ENCODE results near the gene CCDC144A.
"Not testable (repeated sequence)": the region's sequence is repeated elsewhere in the genome, so short reads cannot be mapped to it uniquely, and the experiment has no call there.

GRCh38 chr17:16804851-16805250 lies 114.8 kb downstream of the CCDC144A start:
- not testable (repeated sequence) for TF ChIP-seq POLR2A (IDR thresholded peaks at IDR 0.05)
- TF ChIP-seq, protein P1, sequence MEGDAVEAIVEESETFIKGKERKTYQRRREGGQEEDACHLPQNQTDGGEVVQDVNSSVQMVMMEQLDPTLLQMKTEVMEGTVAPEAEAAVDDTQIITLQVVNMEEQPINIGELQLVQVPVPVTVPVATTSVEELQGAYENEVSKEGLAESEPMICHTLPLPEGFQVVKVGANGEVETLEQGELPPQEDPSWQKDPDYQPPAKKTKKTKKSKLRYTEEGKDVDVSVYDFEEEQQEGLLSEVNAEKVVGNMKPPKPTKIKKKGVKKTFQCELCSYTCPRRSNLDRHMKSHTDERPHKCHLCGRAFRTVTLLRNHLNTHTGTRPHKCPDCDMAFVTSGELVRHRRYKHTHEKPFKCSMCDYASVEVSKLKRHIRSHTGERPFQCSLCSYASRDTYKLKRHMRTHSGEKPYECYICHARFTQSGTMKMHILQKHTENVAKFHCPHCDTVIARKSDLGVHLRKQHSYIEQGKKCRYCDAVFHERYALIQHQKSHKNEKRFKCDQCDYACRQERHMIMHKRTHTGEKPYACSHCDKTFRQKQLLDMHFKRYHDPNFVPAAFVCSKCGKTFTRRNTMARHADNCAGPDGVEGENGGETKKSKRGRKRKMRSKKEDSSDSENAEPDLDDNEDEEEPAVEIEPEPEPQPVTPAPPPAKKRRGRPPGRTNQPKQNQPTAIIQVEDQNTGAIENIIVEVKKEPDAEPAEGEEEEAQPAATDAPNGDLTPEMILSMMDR (IDR thresholded peaks at IDR 0.05), result not testable (repeated sequence)
